Erythroblast (primary cell): ENCODE measurements around the gene OTUB2.

Experiments
- GATA1 ChIP-seq: IDR thresholded peaks from 2 replicates; pipeline ENCODE4 v1.6.1; 2011; ENCODE audit warnings: low read depth, mild to moderate bottlenecking, control low read depth, low read length, moderate library complexity
- POLR2A ChIP-seq: IDR thresholded peaks from 2 replicates; pipeline ENCODE4 v1.6.1; 2011; ENCODE audit warnings: mild to moderate bottlenecking, low read length

GRCh38 chr14:93994919-93995682 is 31.0 kb upstream of the OTUB2 start:
- TF ChIP-seq POLR2A = no peak
- no peak for TF ChIP-seq GATA1
